Tibial nerve (tissue), 4 donors: ENCODE results near the gene CACNG5.

ENCODE experiments used
- EP300 ChIP-seq, 2 donors: sonication (generic); formaldehyde crosslinking; IDR thresholded peaks; one replicate each; pipeline ENCODE4 v1.6.1; 2017; ENCODE audit warnings: antibody characterized with exemption in 2 of 2, mild to moderate bottlenecking in 1 of 2
- POLR2A ChIP-seq, 2 donors: fragments of 450-650 bp; IDR thresholded peaks; one replicate each; pipeline ENCODE4 v1.6.1; 2017; ENCODE audit warnings: antibody characterized with exemption in 2 of 2, mild to moderate bottlenecking in 2 of 2, moderate library complexity in 2 of 2
- TF ChIP-seq, protein P1 (sequence below), 5 experiments: fragments of 200-600 bp in 3 of 5; fragments of 450-650 bp in 2 of 5; sonication (generic) in 3 of 5; IDR thresholded peaks; one replicate each; pipeline ENCODE4 v1.5.1; 2016 to 2019; ENCODE audit warnings: antibody characterized with exemption in 5 of 5, mild to moderate bottlenecking in 3 of 5, moderate library complexity in 2 of 5

DNA sequence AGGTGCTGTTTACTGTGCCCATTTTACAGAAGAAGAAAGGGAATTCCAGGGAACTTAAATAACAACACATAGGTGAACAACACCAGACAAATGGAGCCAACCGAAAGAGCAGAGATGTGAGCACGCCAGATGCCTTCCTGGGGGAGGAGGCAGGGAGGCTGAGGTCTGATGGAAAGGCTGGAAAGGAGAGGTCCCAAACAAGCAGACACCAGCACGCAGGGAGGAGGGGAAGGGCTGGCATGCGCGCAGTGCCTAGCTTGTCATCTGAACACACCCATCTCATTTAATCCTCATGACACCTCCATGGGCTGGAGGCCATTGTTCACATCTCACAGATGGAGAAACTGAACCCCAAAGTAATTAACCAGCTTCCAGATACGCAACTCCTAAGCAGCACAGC, 20.9 kb upstream of the CACNG5 start:
- TF ChIP-seq, protein P1, sequence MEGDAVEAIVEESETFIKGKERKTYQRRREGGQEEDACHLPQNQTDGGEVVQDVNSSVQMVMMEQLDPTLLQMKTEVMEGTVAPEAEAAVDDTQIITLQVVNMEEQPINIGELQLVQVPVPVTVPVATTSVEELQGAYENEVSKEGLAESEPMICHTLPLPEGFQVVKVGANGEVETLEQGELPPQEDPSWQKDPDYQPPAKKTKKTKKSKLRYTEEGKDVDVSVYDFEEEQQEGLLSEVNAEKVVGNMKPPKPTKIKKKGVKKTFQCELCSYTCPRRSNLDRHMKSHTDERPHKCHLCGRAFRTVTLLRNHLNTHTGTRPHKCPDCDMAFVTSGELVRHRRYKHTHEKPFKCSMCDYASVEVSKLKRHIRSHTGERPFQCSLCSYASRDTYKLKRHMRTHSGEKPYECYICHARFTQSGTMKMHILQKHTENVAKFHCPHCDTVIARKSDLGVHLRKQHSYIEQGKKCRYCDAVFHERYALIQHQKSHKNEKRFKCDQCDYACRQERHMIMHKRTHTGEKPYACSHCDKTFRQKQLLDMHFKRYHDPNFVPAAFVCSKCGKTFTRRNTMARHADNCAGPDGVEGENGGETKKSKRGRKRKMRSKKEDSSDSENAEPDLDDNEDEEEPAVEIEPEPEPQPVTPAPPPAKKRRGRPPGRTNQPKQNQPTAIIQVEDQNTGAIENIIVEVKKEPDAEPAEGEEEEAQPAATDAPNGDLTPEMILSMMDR (IDR thresholded peaks at IDR 0.05): no peak
- no peak for TF ChIP-seq EP300 (IDR thresholded peaks at IDR 0.05)
- no peak for TF ChIP-seq POLR2A (IDR thresholded peaks at IDR 0.05)
